Gastroesophageal sphincter (tissue), 3 donors: ENCODE measurements around the gene MAP4K2.

ENCODE experiments used
- EP300 ChIP-seq: sonication (generic); formaldehyde crosslinking; IDR thresholded peaks from one replicate; pipeline ENCODE4 v1.6.1; 2017; ENCODE audit warnings: antibody characterized with exemption, mild to moderate bottlenecking
- POLR2A ChIP-seq, 2 donors: fragments of 450-650 bp; IDR thresholded peaks; one replicate each; pipeline ENCODE4 v1.6.1; 2017; ENCODE audit warnings: antibody characterized with exemption in 2 of 2, mild to moderate bottlenecking in 2 of 2, moderate library complexity in 1 of 2
- POLR2AphosphoS5 ChIP-seq: sonication (generic); formaldehyde crosslinking; IDR thresholded peaks from one replicate; pipeline ENCODE4 v1.6.1; 2017; ENCODE audit warnings: antibody characterized with exemption
- TF ChIP-seq, protein P1 (sequence below), 4 experiments: fragments of 200-600 bp in 2 of 4; fragments of 450-650 bp in 2 of 4; sonication (generic) in 1 of 4; IDR thresholded peaks; one replicate each; pipeline ENCODE4 v1.5.1; 2017 to 2019; ENCODE audit warnings: antibody characterized with exemption in 4 of 4, mild to moderate bottlenecking in 2 of 4, moderate library complexity in 2 of 4

DNA sequence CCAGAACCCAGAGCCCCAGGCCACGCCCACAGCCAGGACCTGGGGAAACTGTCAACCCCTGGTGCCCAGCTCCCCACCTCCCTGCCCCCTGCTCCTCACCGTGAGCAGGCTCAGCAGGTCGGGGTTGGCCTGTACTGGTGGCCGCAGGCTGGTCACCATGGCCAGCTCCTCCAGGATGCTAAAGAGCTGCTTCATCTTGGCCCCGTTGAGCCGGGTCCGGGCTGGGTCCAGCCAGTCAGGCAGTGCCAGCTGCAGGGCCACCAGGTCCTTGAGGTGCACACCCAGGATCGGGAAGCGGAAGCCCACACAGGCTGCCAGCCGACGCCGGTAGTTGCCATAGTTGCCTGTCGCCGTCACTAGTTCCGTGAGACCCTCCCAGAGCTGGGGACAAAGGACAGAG lies 66.4 kb downstream of the MAP4K2 start:
- TF ChIP-seq, protein P1, sequence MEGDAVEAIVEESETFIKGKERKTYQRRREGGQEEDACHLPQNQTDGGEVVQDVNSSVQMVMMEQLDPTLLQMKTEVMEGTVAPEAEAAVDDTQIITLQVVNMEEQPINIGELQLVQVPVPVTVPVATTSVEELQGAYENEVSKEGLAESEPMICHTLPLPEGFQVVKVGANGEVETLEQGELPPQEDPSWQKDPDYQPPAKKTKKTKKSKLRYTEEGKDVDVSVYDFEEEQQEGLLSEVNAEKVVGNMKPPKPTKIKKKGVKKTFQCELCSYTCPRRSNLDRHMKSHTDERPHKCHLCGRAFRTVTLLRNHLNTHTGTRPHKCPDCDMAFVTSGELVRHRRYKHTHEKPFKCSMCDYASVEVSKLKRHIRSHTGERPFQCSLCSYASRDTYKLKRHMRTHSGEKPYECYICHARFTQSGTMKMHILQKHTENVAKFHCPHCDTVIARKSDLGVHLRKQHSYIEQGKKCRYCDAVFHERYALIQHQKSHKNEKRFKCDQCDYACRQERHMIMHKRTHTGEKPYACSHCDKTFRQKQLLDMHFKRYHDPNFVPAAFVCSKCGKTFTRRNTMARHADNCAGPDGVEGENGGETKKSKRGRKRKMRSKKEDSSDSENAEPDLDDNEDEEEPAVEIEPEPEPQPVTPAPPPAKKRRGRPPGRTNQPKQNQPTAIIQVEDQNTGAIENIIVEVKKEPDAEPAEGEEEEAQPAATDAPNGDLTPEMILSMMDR (IDR thresholded peaks at IDR 0.05) = no peak
- no peak for TF ChIP-seq EP300
- TF ChIP-seq POLR2AphosphoS5 = no peak
- TF ChIP-seq POLR2A (IDR thresholded peaks at IDR 0.05) = no peak
